Activated CD4-positive, alpha-beta T cell treated with anti-CD3 and anti-CD28 coated beads, Interleukin-2, amount 50 U/mL, for 48 hours (primary cell): Measurements from ENCODE around the gene NUDT22.

Experiments
- DNase-seq, 2 experiments: peaks; one replicate each; pipeline ENCODE4 v3.0.0-alpha.2; 2020

Gene NUDT22

GRCh38 chr11:64207256-64208085, 18.6 kb upstream of the NUDT22 start:
- peak; percentile 84 to 88 for DNase-seq

- no peak for DNase-seq
These were observed 17.8 kb upstream of the NUDT22 start for GRCh38 chr11:64208086-64208795.

GRCh38 chr11:64208796-64209562, 17.1 kb upstream of the NUDT22 start:
- DNase-seq: no peak

- DNase-seq: no peak
These were observed 16.6 kb upstream of the NUDT22 start for GRCh38 chr11:64209563-64209843.

- DNase-seq: no peak
These were observed 15.6 kb upstream of the NUDT22 start for GRCh38 chr11:64210301-64211020.

- DNase-seq: no peak
These were observed 14.7 kb upstream of the NUDT22 start for GRCh38 chr11:64211181-64211872.

- no peak for DNase-seq
These were observed 9.2 kb upstream of the NUDT22 start for GRCh38 chr11:64216879-64217278.

- DNase-seq: no peak
These were observed 7.3 kb upstream of the NUDT22 start for GRCh38 chr11:64218628-64219353.

GRCh38 chr11:64219354-64219684, 6.8 kb upstream of the NUDT22 start:
- no peak for DNase-seq

- DNase-seq: no peak
These were observed 6.3 kb upstream of the NUDT22 start for GRCh38 chr11:64219755-64220154.

GRCh38 chr11:64220271-64220670, 5.8 kb upstream of the NUDT22 start:
- no peak for DNase-seq

GRCh38 chr11:64220798-64221197, 5.3 kb upstream of the NUDT22 start:
- no peak for DNase-seq

- no peak for DNase-seq
These were observed 3.4 kb upstream of the NUDT22 start for GRCh38 chr11:64222651-64223000.

- no peak for DNase-seq
These were observed 2.9 kb upstream of the NUDT22 start for GRCh38 chr11:64223001-64223651.

GRCh38 chr11:64224151-64224890, 1.8 kb upstream of the NUDT22 start:
- DNase-seq: no peak

GRCh38 chr11:64224891-64225607, 1.0 kb upstream of the NUDT22 start:
- DNase-seq: no peak

- peak; percentile 69 to 78 for DNase-seq
These were observed 505 bp downstream of the NUDT22 start for GRCh38 chr11:64226507-64227051.

GRCh38 chr11:64227405-64227956, 1.4 kb downstream of the NUDT22 start:
- DNase-seq: no peak

GRCh38 chr11:64229090-64229743, 3.1 kb downstream of the NUDT22 start:
- no peak for DNase-seq
